Astrocyte (in vitro differentiated cells and primary cell): ENCODE measurements around the gene APOBEC3B. TPM values are rescaled to one million over a fixed set of nuclear protein-coding genes. Genes with fewer than 3 reads are reported as not detected.
"Not testable (repeated sequence)": the region's sequence is repeated elsewhere in the genome, so short reads cannot be mapped to it uniquely, and the experiment has no call there.

Experiments
- DNase-seq: peaks from one replicate; pipeline ENCODE4 v3.0.0-alpha.2; 2010; ENCODE audit warnings: low read depth
- FAIRE-seq: peaks from 2 replicates; lab custom pipeline; 2011; peaks lifted over from hg19 to GRCh38; lab: Jason Lieb, UNC
- H2AFZ ChIP-seq: 2 replicates; pipeline ENCODE4 v1.6.0; 2012; ENCODE audit warnings: low read depth, low read length, inconsistent platforms
- H3K27ac ChIP-seq: 2 replicates; pipeline ENCODE4 v1.5.1; 2011; ENCODE audit warnings: low read depth, low read length, inconsistent platforms
- H3K27me3 ChIP-seq: 2 replicates; pipeline ENCODE4 v1.6.0; 2011; ENCODE audit warnings: low read length, inconsistent platforms; ENCODE audit not compliant: insufficient read depth
- H3K36me3 ChIP-seq: 2 replicates; pipeline ENCODE4 v1.5.1; 2011; ENCODE audit warnings: low read length, inconsistent platforms; ENCODE audit not compliant: insufficient read depth
- H3K4me1 ChIP-seq: 2 replicates; pipeline ENCODE4 v1.5.1; 2011; ENCODE audit warnings: low read length, inconsistent platforms; ENCODE audit not compliant: insufficient read depth
- H3K4me2 ChIP-seq: 2 replicates; pipeline ENCODE4 v1.6.0; 2012; ENCODE audit warnings: low read length, inconsistent platforms
- H3K4me3 ChIP-seq: 2 replicates; pipeline ENCODE4 v1.5.1; 2011; ENCODE audit warnings: low read depth, mild to moderate bottlenecking, low read length, inconsistent platforms; ENCODE audit not compliant: insufficient read depth
- H3K79me2 ChIP-seq: 2 replicates; pipeline ENCODE4 v1.6.0; 2012; ENCODE audit warnings: mild to moderate bottlenecking, low read length, inconsistent platforms; ENCODE audit not compliant: insufficient read depth
- H3K9ac ChIP-seq: 2 replicates; pipeline ENCODE4 v1.6.0; 2012; ENCODE audit warnings: mild to moderate bottlenecking, low read length, inconsistent platforms
- H3K9me3 ChIP-seq: 2 replicates; pipeline ENCODE4 v1.5.1; 2012; ENCODE audit warnings: low read depth, mild to moderate bottlenecking, low read length, inconsistent platforms; ENCODE audit not compliant: insufficient read depth
- H4K20me1 ChIP-seq: 2 replicates; pipeline ENCODE4 v1.6.0; 2012; ENCODE audit warnings: low read length, inconsistent platforms; ENCODE audit not compliant: insufficient read depth
- H3K27ac Mint-ChIP-seq: one replicate; pipeline ENCODE4 v1.8.0; 2021; ENCODE audit warnings: mild to moderate bottlenecking, mixed read lengths; ENCODE audit not compliant: unreplicated experiment
- H3K27me3 Mint-ChIP-seq: one replicate; pipeline ENCODE4 v1.8.0; 2021; ENCODE audit warnings: low read depth, mixed read lengths; ENCODE audit not compliant: unreplicated experiment
- H3K36me3 Mint-ChIP-seq: one replicate; pipeline ENCODE4 v1.8.0; 2021; ENCODE audit warnings: low read depth, mixed read lengths; ENCODE audit not compliant: unreplicated experiment
- H3K4me1 Mint-ChIP-seq: one replicate; pipeline ENCODE4 v1.8.0; 2021; ENCODE audit warnings: low read depth, mixed read lengths; ENCODE audit not compliant: unreplicated experiment
- H3K4me3 Mint-ChIP-seq: one replicate; pipeline ENCODE4 v1.8.0; 2021; ENCODE audit warnings: mild to moderate bottlenecking, moderate library complexity, mixed read lengths; ENCODE audit not compliant: unreplicated experiment
- H3K9me3 Mint-ChIP-seq: one replicate; pipeline ENCODE4 v1.8.0; 2021; ENCODE audit warnings: mild to moderate bottlenecking, mixed read lengths; ENCODE audit not compliant: unreplicated experiment
- CTCF ChIP-seq: IDR thresholded peaks from 2 replicates; pipeline ENCODE4 v1.5.1; 2011; ENCODE audit warnings: low read depth, mild to moderate bottlenecking, inconsistent platforms, low read length, moderate library complexity; ENCODE audit not compliant: insufficient read depth
- EZH2 ChIP-seq: IDR thresholded peaks from 2 replicates; pipeline ENCODE4 v1.6.1; 2012; ENCODE audit warnings: mild to moderate bottlenecking, low read length, inconsistent platforms; ENCODE audit not compliant: insufficient read depth
- total RNA-seq: library from RNA; stranded (reverse); gene quantifications from 2 replicates; pipeline ENCODE4 v1.2.1, GENCODE V29; 2021

The APOBEC3B gene
- total RNA-seq, 1 donor from 2014 or later: 3.0 TPM

- H3K4me1 ChIP-seq: peaks cover 13% of the 10 kb centered on the region
- no peaks in the 10 kb centered on the region for H3K9me3 Mint-ChIP-seq
- H3K4me3 ChIP-seq: no peak overlapping the region
- H3K27me3 ChIP-seq: no peaks in the 10 kb centered on the region
- no peak overlapping the region for H3K27ac ChIP-seq
- peaks cover 15% of the 10 kb centered on the region for H3K79me2 ChIP-seq
- no peaks in the 10 kb centered on the region for H3K27me3 Mint-ChIP-seq
- no peaks in the 10 kb centered on the region for H3K9me3 ChIP-seq
- no peak overlapping the region for H3K4me2 ChIP-seq
- no peak overlapping the region for H3K9ac ChIP-seq
- H3K4me1 Mint-ChIP-seq: peaks cover 10% of the 10 kb centered on the region
- H3K36me3 Mint-ChIP-seq: peaks cover 3% of the 10 kb centered on the region
- FAIRE-seq (no peak), DNase-seq (no peak)
- no peak overlapping the region for H3K4me3 Mint-ChIP-seq
- H2AFZ ChIP-seq: no peak overlapping the region
- H3K27ac Mint-ChIP-seq: no peak overlapping the region
- no peaks in the 10 kb centered on the region for H3K36me3 ChIP-seq
- peaks cover 3% of the 10 kb centered on the region for H4K20me1 ChIP-seq
- TF ChIP-seq CTCF (no peak), EZH2 (no peak)
Observed at GRCh38 chr22:39016592-39016991, 34.4 kb downstream of the APOBEC3B start.

GRCh38 chr22:39017596-39018365 is 35.6 kb downstream of the APOBEC3B start:
- no peak for FAIRE-seq
- H3K9ac ChIP-seq: no peak overlapping the region
- H2AFZ ChIP-seq: no peak overlapping the region
- Mint-ChIP-seq H3K36me3 (peaks cover 3% of the 10 kb centered on the region), H3K27ac (no peak overlapping the region), H3K4me1 (peaks cover 16% of the 10 kb centered on the region), H3K27me3 (no peaks in the 10 kb centered on the region), H3K4me3 (no peak overlapping the region), H3K9me3 (no peaks in the 10 kb centered on the region)
- H3K4me3 ChIP-seq: no peak overlapping the region
- H3K4me1 ChIP-seq: peaks cover 13% of the 10 kb centered on the region
- no peaks in the 10 kb centered on the region for H3K9me3 ChIP-seq
- peaks cover 15% of the 10 kb centered on the region for H3K79me2 ChIP-seq
- H4K20me1 ChIP-seq: peaks cover 3% of the 10 kb centered on the region
- no peaks in the 10 kb centered on the region for H3K36me3 ChIP-seq
- DNase-seq: no peak
- TF ChIP-seq CTCF (no peak), EZH2 (no peak)
- H3K27ac ChIP-seq: no peak overlapping the region
- no peak overlapping the region for H3K4me2 ChIP-seq
- H3K27me3 ChIP-seq: no peaks in the 10 kb centered on the region

GRCh38 chr22:39020021-39020651 is 38.0 kb downstream of the APOBEC3B start:
- H3K4me3 Mint-ChIP-seq: peak overlapping the region; percentile 64

More at GRCh38 chr22:39020021-39020651, 38.0 kb downstream of the APOBEC3B start:
- not testable (repeated sequence) for H3K9me3 ChIP-seq, H3K4me1 Mint-ChIP-seq, H3K27ac ChIP-seq, H3K79me2 ChIP-seq, FAIRE-seq, H3K27me3 Mint-ChIP-seq, H3K36me3 ChIP-seq, DNase-seq, H2AFZ ChIP-seq, H4K20me1 ChIP-seq, H3K9me3 Mint-ChIP-seq, H3K9ac ChIP-seq, H3K27me3 ChIP-seq, H3K4me3 ChIP-seq
- peak overlapping the region; percentile 68 for H3K4me2 ChIP-seq
- Mint-ChIP-seq H3K36me3 (peaks cover 10% of the 10 kb centered on the region), H3K27ac (peak overlapping the region; percentile 76)
- H3K4me1 ChIP-seq: peaks cover 10% of the 10 kb centered on the region
